Ovary (tissue), 3 donors: ENCODE results near the gene ZKSCAN5.

Experiments
- EP300 ChIP-seq: sonication (generic); formaldehyde crosslinking; IDR thresholded peaks from one replicate; pipeline ENCODE4 v1.6.1; 2017; ENCODE audit warnings: antibody characterized with exemption
- POLR2A ChIP-seq: fragments of 450-650 bp; IDR thresholded peaks from one replicate; pipeline ENCODE4 v1.6.1; 2017; ENCODE audit warnings: antibody characterized with exemption, mild to moderate bottlenecking, moderate library complexity
- TF ChIP-seq, protein P1 (sequence below), 3 donors: fragments of 450-650 bp in 2 of 3; fragments of 200-600 bp in 1 of 3; IDR thresholded peaks; one replicate each; pipeline versions ENCODE4 v1.5.1 to v1.8.0; 2016 to 2022; ENCODE audit warnings: antibody characterized with exemption in 3 of 3, mild to moderate bottlenecking in 1 of 3
- donor health status: DM: no; HTN: no; CAD: no.

- TF ChIP-seq, protein P1, sequence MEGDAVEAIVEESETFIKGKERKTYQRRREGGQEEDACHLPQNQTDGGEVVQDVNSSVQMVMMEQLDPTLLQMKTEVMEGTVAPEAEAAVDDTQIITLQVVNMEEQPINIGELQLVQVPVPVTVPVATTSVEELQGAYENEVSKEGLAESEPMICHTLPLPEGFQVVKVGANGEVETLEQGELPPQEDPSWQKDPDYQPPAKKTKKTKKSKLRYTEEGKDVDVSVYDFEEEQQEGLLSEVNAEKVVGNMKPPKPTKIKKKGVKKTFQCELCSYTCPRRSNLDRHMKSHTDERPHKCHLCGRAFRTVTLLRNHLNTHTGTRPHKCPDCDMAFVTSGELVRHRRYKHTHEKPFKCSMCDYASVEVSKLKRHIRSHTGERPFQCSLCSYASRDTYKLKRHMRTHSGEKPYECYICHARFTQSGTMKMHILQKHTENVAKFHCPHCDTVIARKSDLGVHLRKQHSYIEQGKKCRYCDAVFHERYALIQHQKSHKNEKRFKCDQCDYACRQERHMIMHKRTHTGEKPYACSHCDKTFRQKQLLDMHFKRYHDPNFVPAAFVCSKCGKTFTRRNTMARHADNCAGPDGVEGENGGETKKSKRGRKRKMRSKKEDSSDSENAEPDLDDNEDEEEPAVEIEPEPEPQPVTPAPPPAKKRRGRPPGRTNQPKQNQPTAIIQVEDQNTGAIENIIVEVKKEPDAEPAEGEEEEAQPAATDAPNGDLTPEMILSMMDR (IDR thresholded peaks at IDR 0.05), result no peak
- TF ChIP-seq POLR2A, result no peak
- no peak for TF ChIP-seq EP300
Observed at GRCh38 chr7:99465421-99465768, 39.1 kb upstream of the ZKSCAN5 start.
